ENCODE measurements around the gene KCNIP4. TPM values are rescaled to one million over a fixed set of nuclear protein-coding genes. Genes with fewer than 3 reads are reported as not detected.
A peak's percentile ranks its signal among the peaks of the same experiment; 100 is the strongest.

The KCNIP4 gene
- total and polyA plus RNA-seq, 2 donors from 2014 or later, result 9.8 to 43.9 TPM

GRCh38 chr4:21195682-21196081 is 752.9 kb downstream of the KCNIP4 start:
- TF ChIP-seq CTCF (IDR thresholded peaks at IDR 0.05; ENCODE audit: borderline replicate concordance, extremely low read depth, insufficient read depth), result no peak
- peak in 2 of 5 donors; percentile 3 to 11 for DNase-seq
- H3K4me1 ChIP-seq (ENCODE audit: control insufficient read depth in 2 of 3, insufficient read depth in 2 of 3, low read depth in 1 of 3, low read length in 3 of 3), result no peaks in the 10 kb centered on the region
- intact Hi-C loops (cut with DNase I), result no loop called here
- no peaks in the 10 kb centered on the region for H3K9me3 ChIP-seq (ENCODE audit: control insufficient read depth in 2 of 3, insufficient read depth in 1 of 3, low read length in 3 of 3)
- H3K27ac ChIP-seq (ENCODE audit: low read depth in 2 of 2, low read length in 2 of 2), result no peak overlapping the region
- no peak for FAIRE-seq
- no peaks in the 10 kb centered on the region for H3K27me3 ChIP-seq (ENCODE audit: control insufficient read depth, insufficient read depth, low read length)
- H3K36me3 ChIP-seq (ENCODE audit: control insufficient read depth in 2 of 3, insufficient read depth in 3 of 3, low read length in 3 of 3), result no peaks in the 10 kb centered on the region
- H3K4me3 ChIP-seq (ENCODE audit: low read length in 3 of 3), result no peak overlapping the region
- H3K9ac ChIP-seq (ENCODE audit: low read length in 3 of 3), result no peak overlapping the region

- no peak for TF ChIP-seq CTCF (IDR thresholded peaks at IDR 0.05; ENCODE audit: borderline replicate concordance, extremely low read depth, insufficient read depth)
- H3K27ac ChIP-seq (ENCODE audit: low read depth in 2 of 2, low read length in 2 of 2), result no peak overlapping the region
- DNase-seq (no peak), FAIRE-seq (no peak)
- intact Hi-C loops (cut with DNase I), result no loop called here
- no peaks in the 10 kb centered on the region for H3K9me3 ChIP-seq (ENCODE audit: control insufficient read depth in 2 of 3, insufficient read depth in 1 of 3, low read length in 3 of 3)
- H3K4me1 ChIP-seq (ENCODE audit: control insufficient read depth in 2 of 3, insufficient read depth in 2 of 3, low read depth in 1 of 3, low read length in 3 of 3), result no peaks in the 10 kb centered on the region
- H3K4me3 ChIP-seq (ENCODE audit: low read length in 3 of 3), result no peak overlapping the region
- no peak overlapping the region for H3K9ac ChIP-seq (ENCODE audit: low read length in 3 of 3)
- no peaks in the 10 kb centered on the region for H3K36me3 ChIP-seq (ENCODE audit: control insufficient read depth in 2 of 3, insufficient read depth in 3 of 3, low read length in 3 of 3)
- H3K27me3 ChIP-seq (ENCODE audit: control insufficient read depth, insufficient read depth, low read length), result no peaks in the 10 kb centered on the region
These were observed 756.2 kb downstream of the KCNIP4 start for GRCh38 chr4:21192367-21192766.

- Histone ChIP-seq H3K36me3 (ENCODE audit: control insufficient read depth in 2 of 3, insufficient read depth in 3 of 3, low read length in 3 of 3) (no peaks in the 10 kb centered on the region), H3K4me1 (ENCODE audit: control insufficient read depth in 2 of 3, insufficient read depth in 2 of 3, low read depth in 1 of 3, low read length in 3 of 3) (no peaks in the 10 kb centered on the region), H3K9me3 (ENCODE audit: control insufficient read depth in 2 of 3, insufficient read depth in 1 of 3, low read length in 3 of 3) (no peaks in the 10 kb centered on the region), H3K4me3 (ENCODE audit: low read length in 3 of 3) (no peak overlapping the region), H3K27me3 (ENCODE audit: control insufficient read depth, insufficient read depth, low read length) (no peaks in the 10 kb centered on the region), H3K9ac (ENCODE audit: low read length in 3 of 3) (no peak overlapping the region), H3K27ac (ENCODE audit: low read depth in 2 of 2, low read length in 2 of 2) (no peak overlapping the region)
- FAIRE-seq (no peak), DNase-seq (no peak)
- intact Hi-C loops (cut with DNase I), result no loop called here
- no peak for TF ChIP-seq CTCF (IDR thresholded peaks at IDR 0.05; ENCODE audit: borderline replicate concordance, extremely low read depth, insufficient read depth)
These were observed 757.3 kb downstream of the KCNIP4 start for GRCh38 chr4:21191317-21191716.

GRCh38 chr4:21184788-21185187 is 763.8 kb downstream of the KCNIP4 start:
- Histone ChIP-seq H3K9me3 (ENCODE audit: control insufficient read depth in 2 of 3, insufficient read depth in 1 of 3, low read length in 3 of 3) (no peaks in the 10 kb centered on the region), H3K36me3 (ENCODE audit: control insufficient read depth in 2 of 3, insufficient read depth in 3 of 3, low read length in 3 of 3) (no peaks in the 10 kb centered on the region), H3K9ac (ENCODE audit: low read length in 3 of 3) (no peak overlapping the region), H3K27ac (ENCODE audit: low read depth in 2 of 2, low read length in 2 of 2) (no peak overlapping the region), H3K27me3 (ENCODE audit: control insufficient read depth, insufficient read depth, low read length) (no peaks in the 10 kb centered on the region), H3K4me3 (ENCODE audit: low read length in 3 of 3) (no peak overlapping the region), H3K4me1 (ENCODE audit: control insufficient read depth in 2 of 3, insufficient read depth in 2 of 3, low read depth in 1 of 3, low read length in 3 of 3) (peaks cover 0 to 2% (median 0%) of the 10 kb centered on the region in 3 donors)
- no peak for TF ChIP-seq CTCF (IDR thresholded peaks at IDR 0.05; ENCODE audit: borderline replicate concordance, extremely low read depth, insufficient read depth)
- intact Hi-C loops (cut with DNase I), result no loop called here
- FAIRE-seq (no peak), DNase-seq (no peak)

Measured in kidney (tissue), 14 donors.